Measurements from ENCODE around the gene UXT. TPM values are rescaled to one million over a fixed set of nuclear protein-coding genes. Genes with fewer than 3 reads are reported as not detected.

Gene UXT
- total and polyA plus RNA-seq, 9 of the 15 experiments (the other 6 are each of a cell fraction or from before 2014, with no cell fraction given), result 141 to 300 (median 204) TPM

DNA sequence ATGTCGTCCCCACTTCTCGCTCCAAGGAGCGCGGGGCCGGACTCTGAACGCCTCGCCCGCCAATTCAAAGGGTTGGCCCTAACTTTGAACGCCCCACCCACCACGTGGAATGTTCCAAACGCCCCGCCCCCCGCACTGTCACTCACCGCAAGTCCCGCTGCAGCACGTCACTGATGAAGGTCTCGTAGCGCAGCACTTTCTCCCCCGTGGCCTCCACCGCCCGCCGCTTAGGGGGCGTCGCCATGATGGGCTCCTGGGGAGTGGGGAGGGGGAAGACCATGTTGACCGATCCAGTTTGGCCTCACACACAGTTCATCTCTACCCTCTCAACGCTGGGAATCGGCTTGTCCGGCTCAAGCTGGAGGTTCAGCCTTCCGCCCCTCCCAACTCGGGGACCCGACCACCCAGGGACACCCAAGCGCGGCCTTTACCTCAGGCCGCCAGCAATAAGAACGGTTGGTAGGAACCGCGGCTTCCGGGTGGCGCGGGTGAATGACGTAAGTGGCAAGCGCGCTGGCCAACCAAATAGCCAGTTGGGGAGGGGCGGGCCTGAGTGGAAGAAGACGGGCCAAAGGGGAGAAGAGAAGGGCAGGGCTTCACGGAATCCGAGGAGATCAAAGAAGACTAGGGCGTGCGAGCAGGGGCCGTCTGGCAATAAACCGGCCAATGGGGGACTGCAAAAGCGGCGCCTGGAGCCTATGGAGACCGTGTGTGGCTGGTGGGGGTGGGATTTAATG is at the start of gene UXT (continued):
- TF ChIP-seq, protein P1, sequence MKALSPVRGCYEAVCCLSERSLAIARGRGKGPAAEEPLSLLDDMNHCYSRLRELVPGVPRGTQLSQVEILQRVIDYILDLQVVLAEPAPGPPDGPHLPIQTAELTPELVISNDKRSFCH (CRISPR knock-in tag; IDR thresholded peaks at IDR 0.05), result no peak
- TF ChIP-seq, protein P1 (tag; IDR thresholded peaks at IDR 0.05), result no peak; the same call in 1 of the 2 replicates
- TF ChIP-seq SRSF1 (IDR thresholded peaks at IDR 0.05; ENCODE audit: low read depth, low read length) (no peak), MEIS2 (IDR thresholded peaks at IDR 0.05; ENCODE audit: partially characterized antibody) (peak; percentile 73), NFE2L1 (tag; IDR thresholded peaks at IDR 0.05; ENCODE audit: borderline replicate concordance, low read depth) (no peak), BRD4 (IDR thresholded peaks at IDR 0.05) (peak; percentile 93), FOXJ2 (tag; IDR thresholded peaks at IDR 0.05) (no peak), ZNF384 (IDR thresholded peaks at IDR 0.05; ENCODE audit: low read depth, low read length) (no peak), FOSL1 (tag; conservative IDR thresholded peaks at IDR 0.05) (0 out of 2 replicates have a peak, but pooled peaks have one; percentile 18), PHB2 (IDR thresholded peaks at IDR 0.05; ENCODE audit: low read depth) (no peak), ZNF695 (CRISPR knock-in tag; IDR thresholded peaks at IDR 0.05) (no peak), STAT5A (IDR thresholded peaks at IDR 0.05; ENCODE audit: borderline replicate concordance, low read length) (no peak), TAF7 (tag; IDR thresholded peaks at IDR 0.05) (peak; percentile 81; the same call in 1 of the 2 replicates), HNRNPLL (IDR thresholded peaks at IDR 0.05; ENCODE audit: low read depth, low read length, poor library complexity, severe bottlenecking) (peak; percentile 62), GABPA (tag; conservative IDR thresholded peaks at IDR 0.05; ENCODE audit: low read depth) (peak; percentile 68), KAT8 (IDR thresholded peaks at IDR 0.05; ENCODE audit: low read depth) (peak; percentile 69; the same call in 1 of the 2 replicates), DACH1 (IDR thresholded peaks at IDR 0.05; ENCODE audit: partially characterized antibody) (peak; percentile 5), STAG1 (CRISPR knock-in tag; IDR thresholded peaks at IDR 0.05; ENCODE audit: borderline replicate concordance) (no peak)
- TF ChIP-seq, protein P2, sequence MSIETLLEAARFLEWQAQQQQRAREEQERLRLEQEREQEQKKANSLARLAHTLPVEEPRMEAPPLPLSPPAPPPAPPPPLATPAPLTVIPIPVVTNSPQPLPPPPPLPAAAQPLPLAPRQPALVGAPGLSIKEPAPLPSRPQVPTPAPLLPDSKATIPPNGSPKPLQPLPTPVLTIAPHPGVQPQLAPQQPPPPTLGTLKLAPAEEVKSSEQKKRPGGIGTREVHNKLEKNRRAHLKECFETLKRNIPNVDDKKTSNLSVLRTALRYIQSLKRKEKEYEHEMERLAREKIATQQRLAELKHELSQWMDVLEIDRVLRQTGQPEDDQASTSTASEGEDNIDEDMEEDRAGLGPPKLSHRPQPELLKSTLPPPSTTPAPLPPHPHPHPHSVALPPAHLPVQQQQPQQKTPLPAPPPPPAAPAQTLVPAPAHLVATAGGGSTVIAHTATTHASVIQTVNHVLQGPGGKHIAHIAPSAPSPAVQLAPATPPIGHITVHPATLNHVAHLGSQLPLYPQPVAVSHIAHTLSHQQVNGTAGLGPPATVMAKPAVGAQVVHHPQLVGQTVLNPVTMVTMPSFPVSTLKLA (conservative IDR thresholded peaks at IDR 0.05), result peak; percentile 92 to 95
- TF ChIP-seq, protein P3, sequence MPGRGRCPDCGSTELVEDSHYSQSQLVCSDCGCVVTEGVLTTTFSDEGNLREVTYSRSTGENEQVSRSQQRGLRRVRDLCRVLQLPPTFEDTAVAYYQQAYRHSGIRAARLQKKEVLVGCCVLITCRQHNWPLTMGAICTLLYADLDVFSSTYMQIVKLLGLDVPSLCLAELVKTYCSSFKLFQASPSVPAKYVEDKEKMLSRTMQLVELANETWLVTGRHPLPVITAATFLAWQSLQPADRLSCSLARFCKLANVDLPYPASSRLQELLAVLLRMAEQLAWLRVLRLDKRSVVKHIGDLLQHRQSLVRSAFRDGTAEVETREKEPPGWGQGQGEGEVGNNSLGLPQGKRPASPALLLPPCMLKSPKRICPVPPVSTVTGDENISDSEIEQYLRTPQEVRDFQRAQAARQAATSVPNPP (IDR thresholded peaks at IDR 0.05; ENCODE audit: borderline replicate concordance, insufficient read depth, insufficient read length), result no peak
- TF ChIP-seq, protein P4, sequence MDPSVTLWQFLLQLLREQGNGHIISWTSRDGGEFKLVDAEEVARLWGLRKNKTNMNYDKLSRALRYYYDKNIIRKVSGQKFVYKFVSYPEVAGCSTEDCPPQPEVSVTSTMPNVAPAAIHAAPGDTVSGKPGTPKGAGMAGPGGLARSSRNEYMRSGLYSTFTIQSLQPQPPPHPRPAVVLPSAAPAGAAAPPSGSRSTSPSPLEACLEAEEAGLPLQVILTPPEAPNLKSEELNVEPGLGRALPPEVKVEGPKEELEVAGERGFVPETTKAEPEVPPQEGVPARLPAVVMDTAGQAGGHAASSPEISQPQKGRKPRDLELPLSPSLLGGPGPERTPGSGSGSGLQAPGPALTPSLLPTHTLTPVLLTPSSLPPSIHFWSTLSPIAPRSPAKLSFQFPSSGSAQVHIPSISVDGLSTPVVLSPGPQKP (CRISPR knock-in tag; IDR thresholded peaks at IDR 0.05), result no peak
- TF ChIP-seq, protein P5, sequence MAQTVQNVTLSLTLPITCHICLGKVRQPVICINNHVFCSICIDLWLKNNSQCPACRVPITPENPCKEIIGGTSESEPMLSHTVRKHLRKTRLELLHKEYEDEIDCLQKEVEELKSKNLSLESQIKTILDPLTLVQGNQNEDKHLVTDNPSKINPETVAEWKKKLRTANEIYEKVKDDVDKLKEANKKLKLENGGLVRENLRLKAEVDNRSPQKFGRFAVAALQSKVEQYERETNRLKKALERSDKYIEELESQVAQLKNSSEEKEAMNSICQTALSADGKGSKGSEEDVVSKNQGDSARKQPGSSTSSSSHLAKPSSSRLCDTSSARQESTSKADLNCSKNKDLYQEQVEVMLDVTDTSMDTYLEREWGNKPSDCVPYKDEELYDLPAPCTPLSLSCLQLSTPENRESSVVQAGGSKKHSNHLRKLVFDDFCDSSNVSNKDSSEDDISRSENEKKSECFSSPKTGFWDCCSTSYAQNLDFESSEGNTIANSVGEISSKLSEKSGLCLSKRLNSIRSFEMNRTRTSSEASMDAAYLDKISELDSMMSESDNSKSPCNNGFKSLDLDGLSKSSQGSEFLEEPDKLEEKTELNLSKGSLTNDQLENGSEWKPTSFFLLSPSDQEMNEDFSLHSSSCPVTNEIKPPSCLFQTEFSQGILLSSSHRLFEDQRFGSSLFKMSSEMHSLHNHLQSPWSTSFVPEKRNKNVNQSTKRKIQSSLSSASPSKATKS (CRISPR knock-in tag; IDR thresholded peaks at IDR 0.05), result no peak
